Activated CD4-positive, alpha-beta T cell treated with anti-CD3 and anti-CD28 coated beads, Interleukin-2, amount 10 ng/mL, durations not matched to agents 24 days and 14 days (primary cell): Measurements from ENCODE around the gene TTF2. TPM values are rescaled to one million over a fixed set of nuclear protein-coding genes. Genes with fewer than 3 reads are reported as not detected.
"Not testable (repeated sequence)": the region's sequence is repeated elsewhere in the genome, so short reads cannot be mapped to it uniquely, and the experiment has no call there.

Source experiments
- DNase-seq: peaks from one replicate; pipeline ENCODE4 v3.0.0; 2022
- H3K27ac Mint-ChIP-seq: one replicate; pipeline ENCODE4 v1.8.0; 2022; ENCODE audit warnings: mild to moderate bottlenecking, mixed read lengths
- H3K27me3 Mint-ChIP-seq: one replicate; pipeline ENCODE4 v1.8.0; 2022; ENCODE audit warnings: mixed read lengths
- H3K36me3 Mint-ChIP-seq: one replicate; pipeline ENCODE4 v1.8.0; 2022; ENCODE audit warnings: low read depth, mild to moderate bottlenecking, mixed read lengths
- H3K4me1 Mint-ChIP-seq: one replicate; pipeline ENCODE4 v1.8.0; 2021; ENCODE audit warnings: mixed read lengths
- H3K4me3 Mint-ChIP-seq: one replicate; pipeline ENCODE4 v1.8.0; 2022; ENCODE audit warnings: mild to moderate bottlenecking, moderate library complexity, mixed read lengths
- H3K9me3 Mint-ChIP-seq: one replicate; pipeline ENCODE4 v1.8.0; 2021; ENCODE audit warnings: mixed read lengths
- intact Hi-C: fragments of 100-400 bp; cut with micrococcal nuclease; formaldehyde crosslinking; loops from one replicate; pipeline ENCODE4 v1.15.1; 2023
- total RNA-seq: library from RNA; stranded (reverse); gene quantifications from 2 replicates; pipeline ENCODE4 v1.2.3, GENCODE V29; 2022

Gene TTF2
- total RNA-seq, 1 donor from 2014 or later, result 116 TPM

GRCh38 chr1:117110774-117111173, 50.6 kb downstream of the TTF2 start:
- Mint-ChIP-seq H3K27ac (no peak overlapping the region), H3K4me1 (peaks cover 11% of the 10 kb centered on the region), H3K4me3 (no peak overlapping the region), H3K9me3 (no peaks in the 10 kb centered on the region), H3K36me3 (peaks cover 28% of the 10 kb centered on the region), H3K27me3 (no peaks in the 10 kb centered on the region)
- no peak for DNase-seq
- intact Hi-C loops, result no loop called here

- H3K27ac Mint-ChIP-seq, result no peak overlapping the region
- intact Hi-C loops, result no loop called here
- H3K4me1 Mint-ChIP-seq, result peaks cover 11% of the 10 kb centered on the region
Measured at GRCh38 chr1:117112047-117112717, 52.1 kb downstream of the TTF2 start.

GRCh38 chr1:117113199-117113598, 53.1 kb downstream of the TTF2 start:
- no peaks in the 10 kb centered on the region for H3K9me3 Mint-ChIP-seq
- H3K4me3 Mint-ChIP-seq, result no peak overlapping the region
- intact Hi-C loops, result no loop called here
- H3K27ac Mint-ChIP-seq, result no peak overlapping the region
- H3K27me3 Mint-ChIP-seq, result no peaks in the 10 kb centered on the region
- H3K4me1 Mint-ChIP-seq, result peaks cover 11% of the 10 kb centered on the region
- DNase-seq, result no peak
- H3K36me3 Mint-ChIP-seq, result peaks cover 11% of the 10 kb centered on the region

More at GRCh38 chr1:117112047-117112717, 52.1 kb downstream of the TTF2 start:
- DNase-seq, result no peak
- peaks cover 14% of the 10 kb centered on the region for H3K36me3 Mint-ChIP-seq
- H3K4me3 Mint-ChIP-seq, result no peak overlapping the region
- H3K9me3 Mint-ChIP-seq, result no peaks in the 10 kb centered on the region
- H3K27me3 Mint-ChIP-seq, result no peaks in the 10 kb centered on the region

- H3K4me3 Mint-ChIP-seq, result no peak overlapping the region
- no peak overlapping the region for H3K27ac Mint-ChIP-seq
- H3K36me3 Mint-ChIP-seq, result peaks cover 2% of the 10 kb centered on the region
- no peak for DNase-seq
- H3K27me3 Mint-ChIP-seq, result no peaks in the 10 kb centered on the region
- no peaks in the 10 kb centered on the region for H3K9me3 Mint-ChIP-seq
- intact Hi-C loops, result no loop called here
- H3K4me1 Mint-ChIP-seq, result peaks cover 3% of the 10 kb centered on the region
Measured at GRCh38 chr1:117114877-117115276, 54.8 kb downstream of the TTF2 start.

GRCh38 chr1:117116090-117116783, 56.1 kb downstream of the TTF2 start:
- Mint-ChIP-seq H3K27me3 (peaks cover 3% of the 10 kb centered on the region), H3K27ac (no peak overlapping the region), H3K9me3 (no peaks in the 10 kb centered on the region), H3K4me1 (peaks cover 5% of the 10 kb centered on the region), H3K4me3 (no peak overlapping the region), H3K36me3 (peaks cover 2% of the 10 kb centered on the region)
- intact Hi-C loops, result no loop called here
- no peak for DNase-seq

- H3K9me3 Mint-ChIP-seq, result no peaks in the 10 kb centered on the region
Measured at GRCh38 chr1:117116784-117117130, 56.6 kb downstream of the TTF2 start.

GRCh38 chr1:117117697-117118096, 57.6 kb downstream of the TTF2 start:
- DNase-seq, result no peak
- H3K27ac Mint-ChIP-seq, result no peak overlapping the region
- no peaks in the 10 kb centered on the region for H3K36me3 Mint-ChIP-seq
- H3K9me3 Mint-ChIP-seq, result no peaks in the 10 kb centered on the region
- peaks cover 5% of the 10 kb centered on the region for H3K27me3 Mint-ChIP-seq
- no peak overlapping the region for H3K4me3 Mint-ChIP-seq
- peaks cover 6% of the 10 kb centered on the region for H3K4me1 Mint-ChIP-seq
- intact Hi-C loops, result no loop called here

More at GRCh38 chr1:117116784-117117130, 56.6 kb downstream of the TTF2 start:
- Mint-ChIP-seq H3K27me3 (peaks cover 3% of the 10 kb centered on the region), H3K27ac (no peak overlapping the region), H3K4me1 (peaks cover 6% of the 10 kb centered on the region), H3K4me3 (no peak overlapping the region), H3K36me3 (no peaks in the 10 kb centered on the region)
- intact Hi-C loops, result no loop called here
- no peak for DNase-seq

- DNase-seq, result no peak
- intact Hi-C loops, result no loop called here
- Mint-ChIP-seq H3K36me3 (no peaks in the 10 kb centered on the region), H3K4me1 (peaks cover 6% of the 10 kb centered on the region), H3K9me3 (no peaks in the 10 kb centered on the region), H3K4me3 (no peak overlapping the region), H3K27me3 (peaks cover 6% of the 10 kb centered on the region), H3K27ac (no peak overlapping the region)
Measured at GRCh38 chr1:117118137-117118536, 58.0 kb downstream of the TTF2 start.

- intact Hi-C loops, H3K4me3 Mint-ChIP-seq, H3K27me3 Mint-ChIP-seq, H3K27ac Mint-ChIP-seq, DNase-seq, H3K9me3 Mint-ChIP-seq, H3K36me3 Mint-ChIP-seq, H3K4me1 Mint-ChIP-seq: not testable (repeated sequence)
Measured at GRCh38 chr1:117119144-117119543, 59.0 kb downstream of the TTF2 start.

- no peaks in the 10 kb centered on the region for H3K9me3 Mint-ChIP-seq
- H3K4me3 Mint-ChIP-seq, result peak overlapping the region; percentile 87
- H3K36me3 Mint-ChIP-seq, result no peaks in the 10 kb centered on the region
- peaks cover 6% of the 10 kb centered on the region for H3K4me1 Mint-ChIP-seq
- H3K27ac Mint-ChIP-seq, result peak overlapping the region; percentile 21
- DNase-seq, result no peak
- peaks cover 9% of the 10 kb centered on the region for H3K27me3 Mint-ChIP-seq
- intact Hi-C loops, result no loop called here
Measured at GRCh38 chr1:117120774-117121588, 60.9 kb downstream of the TTF2 start.

- peak; percentile 95 for DNase-seq
- H3K27me3 Mint-ChIP-seq, result peaks cover 12% of the 10 kb centered on the region
- no peaks in the 10 kb centered on the region for H3K36me3 Mint-ChIP-seq
- H3K27ac Mint-ChIP-seq, result peak within 1 kb of the TSS; percentile 70
- intact Hi-C loops, result no loop called here
- H3K4me1 Mint-ChIP-seq, result peaks cover 6% of the 10 kb centered on the region
- no peaks in the 10 kb centered on the region for H3K9me3 Mint-ChIP-seq
- peak within 1 kb of the TSS; percentile 87 for H3K4me3 Mint-ChIP-seq
Measured at GRCh38 chr1:117121589-117122329, 61.6 kb downstream of the TTF2 start, which contains the start of gene TRIM45. TSS of gene TRIM45 (minus strand) at chr1:117121749. CDS start at chr1:117121201, 548 bp downstream.

- no peaks in the 10 kb centered on the region for H3K9me3 Mint-ChIP-seq
- intact Hi-C loops, result no loop called here
- H3K27ac Mint-ChIP-seq, result no peak overlapping the region
Measured at GRCh38 chr1:117122330-117123025, 62.4 kb downstream of the TTF2 start.

GRCh38 chr1:117123274-117123673, 63.1 kb downstream of the TTF2 start:
- no peak for DNase-seq
- peaks cover 21% of the 10 kb centered on the region for H3K27me3 Mint-ChIP-seq
- H3K36me3 Mint-ChIP-seq, result no peaks in the 10 kb centered on the region
- peaks cover 6% of the 10 kb centered on the region for H3K4me1 Mint-ChIP-seq
- intact Hi-C loops, result no loop called here
- H3K4me3 Mint-ChIP-seq, result no peak overlapping the region
- no peaks in the 10 kb centered on the region for H3K9me3 Mint-ChIP-seq
- H3K27ac Mint-ChIP-seq, result no peak overlapping the region

More at GRCh38 chr1:117122330-117123025, 62.4 kb downstream of the TTF2 start:
- DNase-seq, result no peak
- H3K36me3 Mint-ChIP-seq, result no peaks in the 10 kb centered on the region
- peak overlapping the region; percentile 87 for H3K4me3 Mint-ChIP-seq
- peaks cover 6% of the 10 kb centered on the region for H3K4me1 Mint-ChIP-seq
- H3K27me3 Mint-ChIP-seq, result peaks cover 17% of the 10 kb centered on the region
